Measurements from ENCODE around the gene STAMBP.

The STAMBP gene

GRCh38 chr2:73916666-73917065 lies 87.9 kb downstream of the STAMBP start:
- in situ Hi-C loops (cut with MboI; ENCODE audit: low sequenced_read_pairs, unreplicated experiment): no loop called here
- no peak for DNase-seq (ENCODE audit: low spot score)
- no peak for TF ChIP-seq CTCF (IDR thresholded peaks at IDR 0.05; ENCODE audit: borderline replicate concordance, control extremely low read depth, extremely low read depth, insufficient read depth, missing control alignments)

GRCh38 chr2:73917296-73917695 lies 88.5 kb downstream of the STAMBP start:
- in situ Hi-C loops (cut with MboI; ENCODE audit: low sequenced_read_pairs, unreplicated experiment): no loop called here
- no peak for DNase-seq (ENCODE audit: low spot score)
- TF ChIP-seq CTCF (IDR thresholded peaks at IDR 0.05; ENCODE audit: borderline replicate concordance, control extremely low read depth, extremely low read depth, insufficient read depth, missing control alignments): no peak

GRCh38 chr2:73917696-73918207 lies 89.0 kb downstream of the STAMBP start:
- in situ Hi-C loops (cut with MboI; ENCODE audit: low sequenced_read_pairs, unreplicated experiment): no loop called here
- DNase-seq (ENCODE audit: low spot score): no peak
- TF ChIP-seq CTCF (IDR thresholded peaks at IDR 0.05; ENCODE audit: borderline replicate concordance, control extremely low read depth, extremely low read depth, insufficient read depth, missing control alignments): no peak

GRCh38 chr2:73918856-73919255 lies 90.1 kb downstream of the STAMBP start:
- in situ Hi-C loops (cut with MboI; ENCODE audit: low sequenced_read_pairs, unreplicated experiment): no loop called here
- no peak for DNase-seq (ENCODE audit: low spot score)
- no peak for TF ChIP-seq CTCF (IDR thresholded peaks at IDR 0.05; ENCODE audit: borderline replicate concordance, control extremely low read depth, extremely low read depth, insufficient read depth, missing control alignments)

- in situ Hi-C loops (cut with MboI; ENCODE audit: low sequenced_read_pairs, unreplicated experiment): no loop called here
- no peak for DNase-seq (ENCODE audit: low spot score)
- TF ChIP-seq CTCF (IDR thresholded peaks at IDR 0.05; ENCODE audit: borderline replicate concordance, control extremely low read depth, extremely low read depth, insufficient read depth, missing control alignments): no peak
Measured at GRCh38 chr2:73919596-73920228, 91.0 kb downstream of the STAMBP start.

GRCh38 chr2:73920577-73921545 lies 92.1 kb downstream of the STAMBP start:
- in situ Hi-C loops (cut with MboI; ENCODE audit: low sequenced_read_pairs, unreplicated experiment): no loop called here
- peak; percentile 53 for DNase-seq (ENCODE audit: low spot score)
- peak; percentile 26 for TF ChIP-seq CTCF (IDR thresholded peaks at IDR 0.05; ENCODE audit: borderline replicate concordance, control extremely low read depth, extremely low read depth, insufficient read depth, missing control alignments)
